Mammary epithelial cell (primary cell): ENCODE results near the gene ARHGAP1.

Source experiments
- CTCF ChIP-seq, 2 donors: IDR thresholded peaks in 1 of 2; conservative IDR thresholded peaks in 1 of 2; 2 replicates each; pipeline ENCODE4 v1.5.1; 2011 to 2012; ENCODE audit warnings: inconsistent platforms in 2 of 2, low read length in 2 of 2, mild to moderate bottlenecking in 2 of 2, control low read depth in 1 of 2, low read depth in 1 of 2; ENCODE audit not compliant: insufficient read depth in 1 of 2; ENCODE audit errors: extremely low read depth in 1 of 2
- EZH2 ChIP-seq: IDR thresholded peaks from 2 replicates; pipeline ENCODE4 v1.6.1; 2012; ENCODE audit warnings: low read length, inconsistent platforms, borderline replicate concordance

GRCh38 chr11:46630237-46630636 lies 70.2 kb downstream of the ARHGAP1 start:
- TF ChIP-seq CTCF (conservative IDR thresholded peaks at IDR 0.05 in 1 of 2, IDR thresholded peaks at IDR 0.05 in 1 of 2; ENCODE audit: extremely low read depth in 1 of 2, insufficient read depth in 1 of 2, low read depth in 1 of 2, low read length in 2 of 2) (no peak), EZH2 (no peak)
